HepG2 (cell line): Measurements from ENCODE around the gene CADM1.

ENCODE experiments used
- CTCF ChIP-seq: sonication (generic); formaldehyde crosslinking; IDR thresholded peaks from 2 replicates; pipeline ENCODE4 v1.5.0; 2020; ENCODE audit warnings: mild to moderate bottlenecking, missing genetic modification reagents, moderate library complexity
- HDAC6 ChIP-seq: fragments of 200-600 bp; sonication (generic); IDR thresholded peaks from 2 replicates; pipeline ENCODE4 v1.7.0; 2017; ENCODE audit warnings: mild to moderate bottlenecking, antibody characterized with exemption, low read length, low read depth
- NFE2 ChIP-seq: sonication (generic); formaldehyde crosslinking; IDR thresholded peaks from 2 replicates; pipeline ENCODE4 v1.4.0; 2020; ENCODE audit warnings: missing genetic modification reagents
- NKX3-1 ChIP-seq: sonication (generic); formaldehyde crosslinking; IDR thresholded peaks from 2 replicates; pipeline ENCODE4 v1.5.0; 2020; ENCODE audit warnings: missing genetic modification reagents
- PBX3 ChIP-seq: sonication (generic); formaldehyde crosslinking; IDR thresholded peaks from 2 replicates; pipeline ENCODE4 v1.8.1; 2023; ENCODE audit warnings: missing genetic modification reagents, inconsistent platforms, borderline replicate concordance
- RNF219 ChIP-seq: sonication (generic); formaldehyde crosslinking; IDR thresholded peaks from 2 replicates; pipeline ENCODE4 v1.5.0; 2020; ENCODE audit warnings: mild to moderate bottlenecking, missing genetic modification reagents
- SP1 ChIP-seq, 2 experiments: fragments of 450-650 bp in 1 of 2; sonication (generic) in 1 of 2; formaldehyde crosslinking in 1 of 2; IDR thresholded peaks; 2 replicates each; pipeline versions ENCODE4 v1.4.0 to v1.6.1; 2016 to 2020; ENCODE audit warnings: missing genetic modification reagents in 1 of 2
- USF2 ChIP-seq, 2 experiments: sonication (generic) in 1 of 2; formaldehyde crosslinking in 1 of 2; IDR thresholded peaks; 2 replicates each; pipeline versions ENCODE4 v1.5.1 to v1.6.1; 2011 to 2020; ENCODE audit warnings: borderline replicate concordance in 1 of 2, low read depth in 1 of 2, low read length in 1 of 2, mild to moderate bottlenecking in 1 of 2, missing genetic modification reagents in 1 of 2, moderate library complexity in 1 of 2
- ZSCAN29 ChIP-seq: sonication (generic); formaldehyde crosslinking; conservative IDR thresholded peaks from 2 replicates; pipeline ENCODE4 v1.4.0; 2020; ENCODE audit warnings: mild to moderate bottlenecking, missing genetic modification reagents

GRCh38 chr11:115282923-115283322 is 221.3 kb downstream of the CADM1 start:
- TF ChIP-seq USF2 (IDR thresholded peaks at IDR 0.05; ENCODE audit: low read depth, low read length), result no peak
- no peak for TF ChIP-seq USF2 (CRISPR knock-in tag; IDR thresholded peaks at IDR 0.05; ENCODE audit: borderline replicate concordance)
- TF ChIP-seq HDAC6, result no peak
- TF ChIP-seq ZSCAN29 (CRISPR knock-in tag), result no peak
- no peak for TF ChIP-seq RNF219 (CRISPR knock-in tag)
- TF ChIP-seq NKX3-1, result no peak
- TF ChIP-seq CTCF (CRISPR knock-in tag), result no peak
- no peak for TF ChIP-seq SP1 (IDR thresholded peaks at IDR 0.05)
- no peak for TF ChIP-seq SP1 (CRISPR knock-in tag; IDR thresholded peaks at IDR 0.05)
- no peak for TF ChIP-seq NFE2
- TF ChIP-seq PBX3 (CRISPR knock-in tag), result no peak
